B cell (primary cell): ENCODE results near the gene WWC1. TPM values are rescaled to one million over a fixed set of nuclear protein-coding genes. Genes with fewer than 3 reads are reported as not detected.

Experiments used
- ATAC-seq: fragments of 200-7000 bp; cut with Tn5 transposase; one replicate; pipeline ENCODE4 v1.10.0; 2021; ENCODE audit warnings: low read depth, mild to moderate bottlenecking, moderate number of reproducible peaks, moderate library complexity
- CTCF ChIA-PET: fragments of 350-600 bp; sonication (Branson Sonifier 250); formaldehyde crosslinking; loops from one replicate; lab custom pipeline; 2021; ENCODE audit warnings: antibody characterized with exemption, inconsistent platforms; lab: Charles Lee
- POLR2A ChIA-PET: fragments of 350-600 bp; sonication (Branson Sonifier 250); formaldehyde crosslinking; loops from one replicate; lab custom pipeline; 2021; ENCODE audit warnings: antibody characterized with exemption; lab: Charles Lee
- DNase-seq: peaks from one replicate; pipeline ENCODE4 v3.0.0; 2013
- H2AFZ ChIP-seq: 2 replicates; pipeline ENCODE4 v1.6.1; 2012; ENCODE audit warnings: mild to moderate bottlenecking, low read depth, low read length; ENCODE audit not compliant: insufficient read depth, poor library complexity, severe bottlenecking
- H3K27ac ChIP-seq, 2 donors: 1 replicate in 1 of 2; 2 replicates in 1 of 2; pipeline ENCODE4 v1.5.1; 2012 to 2013; ENCODE audit warnings: low read length in 2 of 2, mild to moderate bottlenecking in 2 of 2, moderate library complexity in 1 of 2
- H3K27me3 ChIP-seq, 4 experiments: fragments of 200-600 bp in 1 of 4; sonication (generic) in 1 of 4; replicated peaks in 1 of 4; 1 replicate in 2 of 4; 2 replicates in 2 of 4; pipeline versions ENCODE4 v1.6.1 to v1.7.0; 2013 to 2016; ENCODE audit warnings: low read length in 3 of 4, mild to moderate bottlenecking in 2 of 4, mixed read lengths in 1 of 4, moderate library complexity in 1 of 4; ENCODE audit not compliant: insufficient read depth in 4 of 4, control insufficient read depth in 3 of 4; ENCODE audit errors: control extremely low read depth in 1 of 4
- H3K36me3 ChIP-seq, 2 experiments: replicated peaks in 1 of 2; 1 replicate in 1 of 2; 2 replicates in 1 of 2; pipeline versions ENCODE4 v1.6.1 to v1.7.1; 2013; ENCODE audit warnings: low read length in 1 of 2; ENCODE audit not compliant: insufficient read depth in 2 of 2, control insufficient read depth in 1 of 2; ENCODE audit errors: control extremely low read depth in 1 of 2, extremely low read depth in 1 of 2
- H3K4me1 ChIP-seq, 2 donors: fragments of 200-600 bp in 1 of 2; sonication (generic) in 1 of 2; 1 replicate in 1 of 2; 2 replicates in 1 of 2; pipeline versions ENCODE4 v1.5.1 to v1.6.1; 2013 to 2017; ENCODE audit warnings: low read length in 2 of 2; ENCODE audit not compliant: control insufficient read depth in 2 of 2, insufficient read depth in 2 of 2
- H3K4me2 ChIP-seq: replicated peaks from 2 replicates; pipeline ENCODE3; 2012; ENCODE audit warnings: mild to moderate bottlenecking, low read depth, low read length; ENCODE audit not compliant: poor library complexity, severe bottlenecking
- H3K4me3 ChIP-seq, 5 experiments: fragments of 200-600 bp in 1 of 5; sonication (generic) in 1 of 5; 1 replicate in 3 of 5; 2 replicates in 2 of 5; pipeline versions ENCODE4 v1.5.1 to v1.7.0; 2011 to 2016; ENCODE audit warnings: low read length in 4 of 5, mild to moderate bottlenecking in 4 of 5, low read depth in 2 of 5, control low read depth in 1 of 5, moderate library complexity in 1 of 5; ENCODE audit not compliant: insufficient read depth in 1 of 5; ENCODE audit errors: control extremely low read depth in 1 of 5, extremely low read depth in 1 of 5
- H3K79me2 ChIP-seq: fragments of 200-600 bp; sonication (generic); one replicate; pipeline ENCODE4 v1.6.0; 2016; ENCODE audit warnings: low read length; ENCODE audit not compliant: control insufficient read depth, insufficient read depth
- H3K9ac ChIP-seq: fragments of 200-600 bp; sonication (generic); 2 replicates; pipeline ENCODE4 v1.6.1; 2017; ENCODE audit warnings: mild to moderate bottlenecking, low read length, moderate library complexity
- H3K9me3 ChIP-seq, 3 donors: one replicate each; pipeline versions ENCODE4 v1.6.1 to v1.7.1; 2013; ENCODE audit warnings: low read length in 2 of 3; ENCODE audit not compliant: control insufficient read depth in 2 of 3, insufficient read depth in 1 of 3; ENCODE audit errors: control extremely low read depth in 1 of 3
- H4K20me1 ChIP-seq: 2 replicates; pipeline ENCODE4 v1.6.0; 2012; ENCODE audit warnings: mild to moderate bottlenecking, low read length; ENCODE audit not compliant: insufficient read depth, control insufficient read depth, poor library complexity, severe bottlenecking
- H3K27ac Mint-ChIP-seq: one replicate; pipeline ENCODE4 v1.8.0; 2021; ENCODE audit warnings: mixed read lengths
- H3K27me3 Mint-ChIP-seq: one replicate; pipeline ENCODE4 v1.8.0; 2021; ENCODE audit warnings: mixed read lengths
- H3K4me1 Mint-ChIP-seq: one replicate; pipeline ENCODE4 v1.8.0; 2021; ENCODE audit warnings: mixed read lengths
- H3K4me3 Mint-ChIP-seq: one replicate; pipeline ENCODE4 v1.8.0; 2021; ENCODE audit warnings: mixed read lengths
- H3K9me3 Mint-ChIP-seq: one replicate; pipeline ENCODE4 v1.8.0; 2022; ENCODE audit warnings: mixed read lengths; ENCODE audit not compliant: insufficient read depth
- CTCF ChIP-seq: fragments of 200-600 bp; IDR thresholded peaks from one replicate; pipeline ENCODE4 v1.8.0; 2022; ENCODE audit warnings: antibody characterized with exemption, mild to moderate bottlenecking
- EZH2 ChIP-seq: IDR thresholded peaks from 2 replicates; pipeline ENCODE4 v1.6.1; 2012; ENCODE audit warnings: borderline replicate concordance, low read depth, mild to moderate bottlenecking, moderate library complexity, low read length; ENCODE audit not compliant: insufficient read depth, poor library complexity, severe bottlenecking
- WGBS: methylation state at CpG from one replicate; pipeline ENCODE4 v1.1.5; 2013; ENCODE audit warnings: missing lambda C conversion rate; ENCODE audit not compliant: insufficient coverage; 5-methylcytosine and 5-hydroxymethylcytosine counted together
- intact Hi-C: fragments of 100-400 bp; cut with micrococcal nuclease; formaldehyde crosslinking; loops from one replicate; pipeline ENCODE4 v1.10.0; 2022
- polyA plus RNA-seq: library from polyadenylated mRNA; depleted of rRNA; stranded (reverse); fragments of >200 nt; gene quantifications from 2 replicates; pipeline ENCODE4 v1.2.3, GENCODE V29; 2012
- total RNA-seq, 2 donors: library from RNA; stranded (reverse); fragments of 120-200 nt in 1 of 2; gene quantifications; 1 replicate in 1 of 2; 2 replicates in 1 of 2; pipeline versions ENCODE4 v1.2.3 to v1.2.4, GENCODE V29; 2013 to 2022

Gene WWC1
- total and polyA plus RNA-seq, 2 donors (not counting 1 experiment from before 2014, with no cell fraction given): 1.5 to 2.0 TPM

- Histone ChIP-seq H3K27me3 (peaks cover 0 to 2% (median 0%) of the 10 kb centered on the region in 4 experiments), H2AFZ (no peak overlapping the region), H4K20me1 (no peaks in the 10 kb centered on the region), H3K4me1 (no peaks in the 10 kb centered on the region), H3K9me3 (no peaks in the 10 kb centered on the region), H3K9ac (no peak overlapping the region), H3K79me2 (no peaks in the 10 kb centered on the region), H3K36me3 (no peaks in the 10 kb centered on the region), H3K4me2 (no peak overlapping the region), H3K27ac (no peak overlapping the region), H3K4me3 (no peak overlapping the region)
- WGBS: 100% methylated on average over 2 of the region's 2 CpGs
- Mint-ChIP-seq H3K27me3 (no peaks in the 10 kb centered on the region), H3K4me1 (no peaks in the 10 kb centered on the region), H3K9me3 (no peaks in the 10 kb centered on the region), H3K27ac (no peak overlapping the region), H3K4me3 (no peak overlapping the region)
- ChIA-PET POLR2A (no interaction called here), CTCF (no interaction called here)
- intact Hi-C loops: no loop called here
- TF ChIP-seq CTCF (no peak), EZH2 (no peak)
- ATAC-seq (no peak), DNase-seq (no peak)
Observed at GRCh38 chr5:168341178-168341577, 49.7 kb downstream of the WWC1 start.

GRCh38 chr5:168342151-168342825, 50.8 kb downstream of the WWC1 start:
- H3K4me3 ChIP-seq: no peak overlapping the region
- 98% methylated on average over 6 of the region's 6 CpGs for WGBS
- no peaks in the 10 kb centered on the region for H3K4me1 ChIP-seq
- no peaks in the 10 kb centered on the region for H3K36me3 ChIP-seq
- H3K27ac Mint-ChIP-seq: no peak overlapping the region
- H2AFZ ChIP-seq: no peak overlapping the region
- POLR2A ChIA-PET: no interaction called here
- no peaks in the 10 kb centered on the region for H3K27me3 Mint-ChIP-seq
- CTCF ChIA-PET: no interaction called here
- H3K4me2 ChIP-seq: no peak overlapping the region
- H3K4me3 Mint-ChIP-seq: no peak overlapping the region
- TF ChIP-seq CTCF (no peak), EZH2 (no peak)
- peaks cover 0 to 2% (median 0%) of the 10 kb centered on the region in 4 experiments for H3K27me3 ChIP-seq
- no peak overlapping the region for H3K27ac ChIP-seq
- no peak for DNase-seq
- no peaks in the 10 kb centered on the region for H3K9me3 Mint-ChIP-seq
- no peaks in the 10 kb centered on the region for H4K20me1 ChIP-seq
- ATAC-seq: no peak
- H3K9ac ChIP-seq: no peak overlapping the region
- no peaks in the 10 kb centered on the region for H3K9me3 ChIP-seq
- intact Hi-C loops: no loop called here
- H3K79me2 ChIP-seq: no peaks in the 10 kb centered on the region
- no peaks in the 10 kb centered on the region for H3K4me1 Mint-ChIP-seq
